IMR-90 (cell line): ENCODE data around the gene TBX10. TPM values are rescaled to one million over a fixed set of nuclear protein-coding genes. Genes with fewer than 3 reads are reported as not detected.

Experiments
- ATAC-seq: fragments of 200-7000 bp; cut with Tn5 transposase; 2 replicates; pipeline ENCODE4 v1.9.1; 2020; ENCODE audit warnings: low read depth, mild to moderate bottlenecking, moderate library complexity
- BruUV-seq: library from RNA; stranded (reverse); fragments of 400-500 nt; replicated peaks from 2 replicates; lab custom pipeline; 2021; lab: Mats Ljungman, UMichigan
- CTCF ChIA-PET: fragments of 300-600 bp; formaldehyde crosslinking; extraction: SDS; loops from one replicate; lab custom pipeline; 2021; ENCODE audit warnings: antibody characterized with exemption; lab: Yijun Ruan, JAX
- POLR2A ChIA-PET: fragments of 300-600 bp; sonication (Branson Sonifier 250); formaldehyde crosslinking; loops from one replicate; lab custom pipeline; 2022; ENCODE audit warnings: antibody characterized with exemption; ENCODE audit not compliant: unreplicated experiment; lab: Charles Lee
- DNase-seq: peaks from one replicate; pipeline ENCODE4 v3.0.0; 2013
- H2AFZ ChIP-seq: replicated peaks from 2 replicates; pipeline ENCODE3; 2013; ENCODE audit warnings: low read length, mild to moderate bottlenecking; ENCODE audit not compliant: poor library complexity
- H2AK5ac ChIP-seq: 2 replicates; pipeline ENCODE4 v1.6.1; 2013; ENCODE audit warnings: low read depth, low read length, inconsistent platforms
- H2AK9ac ChIP-seq: replicated peaks from 2 replicates; pipeline ENCODE3; 2013; ENCODE audit warnings: mild to moderate bottlenecking, low read depth, low read length, moderate library complexity; ENCODE audit not compliant: poor library complexity
- H2BK120ac ChIP-seq: 2 replicates; pipeline ENCODE4 v1.6.1; 2013; ENCODE audit warnings: low read depth, low read length, inconsistent platforms
- H2BK15ac ChIP-seq: 3 replicates; pipeline ENCODE4 v1.6.1; 2013; ENCODE audit warnings: low read depth, low read length, inconsistent platforms
- H2BK20ac ChIP-seq: 2 replicates; pipeline ENCODE4 v1.6.1; 2013; ENCODE audit warnings: low read depth, mild to moderate bottlenecking, inconsistent platforms, low read length, moderate library complexity
- H2BK5ac ChIP-seq: 2 replicates; pipeline ENCODE4 v1.6.1; 2013; ENCODE audit warnings: mild to moderate bottlenecking, low read depth, low read length, inconsistent platforms; ENCODE audit not compliant: poor library complexity, severe bottlenecking
- H3K14ac ChIP-seq: replicated peaks from 2 replicates; pipeline ENCODE4 v1.6.1; 2013; ENCODE audit warnings: low read depth, low read length, inconsistent platforms
- H3K18ac ChIP-seq: 2 replicates; pipeline ENCODE4 v1.6.1; 2013; ENCODE audit warnings: low read depth, low read length, control low read depth
- H3K23ac ChIP-seq: 2 replicates; pipeline ENCODE4 v1.6.1; 2013; ENCODE audit warnings: low read depth, low read length, inconsistent platforms
- H3K27ac ChIP-seq: 2 replicates; pipeline ENCODE4 v1.5.1; 2013; ENCODE audit warnings: mild to moderate bottlenecking, control low read depth, low read length; ENCODE audit not compliant: insufficient read depth
- H3K27me3 ChIP-seq: 2 replicates; pipeline ENCODE4 v1.6.1; 2013; ENCODE audit warnings: low read length; ENCODE audit not compliant: control insufficient read depth, insufficient read depth
- H3K36me3 ChIP-seq: 2 replicates; pipeline ENCODE4 v1.6.1; 2013; ENCODE audit warnings: low read length, mixed read lengths; ENCODE audit not compliant: control insufficient read depth, insufficient read depth
- H3K4ac ChIP-seq: 2 replicates; pipeline ENCODE4 v1.6.1; 2013; ENCODE audit warnings: low read depth, low read length, inconsistent platforms
- H3K4me1 ChIP-seq: 2 replicates; pipeline ENCODE4 v1.6.1; 2013; ENCODE audit warnings: low read length, mixed read lengths; ENCODE audit not compliant: control insufficient read depth, insufficient read depth
- H3K4me2 ChIP-seq: 2 replicates; pipeline ENCODE4 v1.6.1; 2013; ENCODE audit warnings: low read depth, mild to moderate bottlenecking, control low read depth, low read length, moderate library complexity
- H3K4me3 ChIP-seq: 2 replicates; pipeline ENCODE4 v1.5.1; 2013; ENCODE audit warnings: low read depth, mild to moderate bottlenecking, control low read depth, low read length, moderate library complexity; ENCODE audit not compliant: insufficient read depth
- H3K56ac ChIP-seq: 2 replicates; pipeline ENCODE4 v1.6.1; 2013; ENCODE audit warnings: low read length, inconsistent platforms; ENCODE audit not compliant: insufficient read depth; ENCODE audit errors: extremely low read depth
- H3K79me1 ChIP-seq, 2 experiments: 2 replicates each; pipeline ENCODE4 v1.6.1; 2013; ENCODE audit warnings: low read length in 2 of 2, inconsistent platforms in 1 of 2, low read depth in 1 of 2
- H3K9ac ChIP-seq: 2 replicates; pipeline ENCODE4 v1.6.1; 2013; ENCODE audit warnings: low read depth, low read length, control low read depth
- H3K9me1 ChIP-seq: 2 replicates; pipeline ENCODE4 v1.6.1; 2013; ENCODE audit warnings: low read length, inconsistent platforms; ENCODE audit not compliant: insufficient read depth
- H3K9me3 ChIP-seq: 2 replicates; pipeline ENCODE4 v1.6.1; 2013; ENCODE audit warnings: low read length; ENCODE audit not compliant: control insufficient read depth, insufficient read depth
- H4K20me1 ChIP-seq: 2 replicates; pipeline ENCODE4 v1.6.1; 2013; ENCODE audit warnings: low read length, inconsistent platforms; ENCODE audit not compliant: insufficient read depth
- H4K5ac ChIP-seq: 2 replicates; pipeline ENCODE4 v1.6.1; 2013; ENCODE audit warnings: mild to moderate bottlenecking, low read depth, low read length, control low read depth
- H4K8ac ChIP-seq, 2 experiments: 2 replicates each; pipeline ENCODE4 v1.6.1; 2013; ENCODE audit warnings: low read depth in 2 of 2, low read length in 2 of 2, control low read depth in 1 of 2, inconsistent platforms in 1 of 2
- H4K91ac ChIP-seq: 2 replicates; pipeline ENCODE4 v1.6.1; 2013; ENCODE audit warnings: low read depth, low read length, inconsistent platforms; ENCODE audit not compliant: insufficient read depth
- BHLHE40 ChIP-seq: fragments of 150-350 bp; IDR thresholded peaks from 2 replicates; pipeline ENCODE4 v1.6.1; 2016; ENCODE audit warnings: mild to moderate bottlenecking, low read depth, low read length
- CEBPB ChIP-seq: IDR thresholded peaks from 2 replicates; pipeline ENCODE4 v1.6.1; 2012; ENCODE audit warnings: low read depth, low read length, improper control_type of control experiment
- CHD1 ChIP-seq: IDR thresholded peaks from 2 replicates; pipeline ENCODE4 v1.6.1; 2012; ENCODE audit warnings: low read depth, low read length, improper control_type of control experiment
- FOS ChIP-seq: fragments of 150-350 bp; IDR thresholded peaks from 2 replicates; pipeline ENCODE4 v1.6.1; 2016; ENCODE audit warnings: low read depth, low read length
- MAZ ChIP-seq: IDR thresholded peaks from 2 replicates; pipeline ENCODE4 v1.6.1; 2012; ENCODE audit warnings: low read depth, mild to moderate bottlenecking, low read length, improper control_type of control experiment, moderate library complexity, borderline replicate concordance
- MXI1 ChIP-seq: IDR thresholded peaks from 2 replicates; pipeline ENCODE4 v1.6.1; 2012; ENCODE audit warnings: low read depth, mild to moderate bottlenecking, low read length, moderate library complexity, borderline replicate concordance
- RCOR1 ChIP-seq: IDR thresholded peaks from 2 replicates; pipeline ENCODE4 v1.6.1; 2012; ENCODE audit warnings: mild to moderate bottlenecking, low read length, improper control_type of control experiment; ENCODE audit not compliant: insufficient replicate concordance
- RFX5 ChIP-seq: IDR thresholded peaks from 2 replicates; pipeline ENCODE4 v1.8.0; 2012; ENCODE audit warnings: low read depth, mild to moderate bottlenecking, low read length, moderate library complexity
- SMC3 ChIP-seq: fragments of 150-350 bp; IDR thresholded peaks from 2 replicates; pipeline ENCODE4 v1.6.1; 2016; ENCODE audit warnings: low read depth, mild to moderate bottlenecking, antibody characterized with exemption, low read length, moderate library complexity
- USF2 ChIP-seq: fragments of 150-350 bp; IDR thresholded peaks from 2 replicates; pipeline ENCODE4 v1.6.1; 2017; ENCODE audit warnings: mild to moderate bottlenecking, antibody characterized with exemption, low read length, low read depth
- WGBS, 2 experiments: methylation state at CpG; one replicate each; pipeline versions ENCODE4 v1.1.5 to v1.1.7; 2013; ENCODE audit warnings: missing lambda C conversion rate in 2 of 2; ENCODE audit not compliant: insufficient read length in 1 of 2; ENCODE audit errors: extremely low coverage in 2 of 2; 5-methylcytosine and 5-hydroxymethylcytosine counted together
- dilution Hi-C: fragments of 300-500 bp; cut with HindIII; formaldehyde crosslinking; loops from one replicate; pipeline ENCODE4 v1.14.3; 2018; ENCODE audit warnings: low sequenced_read_pairs; ENCODE audit not compliant: unreplicated experiment
- in situ Hi-C: fragments of 300-500 bp; cut with MboI; formaldehyde crosslinking; loops from 3 replicates; pipeline ENCODE4 v1.14.3; 2019; ENCODE audit warnings: low sequenced_read_pairs, inconsistent platforms, mixed read lengths
- intact Hi-C: fragments of 100-400 bp; cut with micrococcal nuclease; formaldehyde crosslinking; loops from 2 replicates; pipeline ENCODE4 v1.10.0; 2022
- polyA plus RNA-seq, 3 experiments: library from polyadenylated mRNA; depleted of rRNA; stranded (reverse); fragments of >200 nt; gene quantifications; 2 replicates each; pipeline ENCODE4 v1.2.3, GENCODE V29; 2012; ENCODE audit warnings: low replicate concordance in 1 of 3
- total RNA-seq: library from RNA; depleted of rRNA; stranded (reverse); fragments of >200 nt; gene quantifications from 2 replicates; pipeline ENCODE4 v1.2.3, GENCODE V29; 2012

Gene TBX10
- total and polyA plus RNA-seq, 2 of the 4 experiments (the other 2 are of a cell fraction), result not detected

- Histone ChIP-seq H3K56ac (no peak overlapping the region), H2BK5ac (no peak overlapping the region), H4K5ac (no peak overlapping the region), H3K79me1 (no peaks in the 10 kb centered on the region), H3K9ac (no peak overlapping the region), H3K4me1 (no peaks in the 10 kb centered on the region), H2BK20ac (no peak overlapping the region), H3K27me3 (peaks cover 19% of the 10 kb centered on the region; the same call in 1 of the 2 replicates), H3K9me1 (no peaks in the 10 kb centered on the region), H2BK120ac (no peak overlapping the region), H2AK5ac (no peak overlapping the region), H2AFZ (no peak overlapping the region), H2BK15ac (no peak overlapping the region), H4K20me1 (no peaks in the 10 kb centered on the region), H3K23ac (no peak overlapping the region), H2AK9ac (no peak overlapping the region), H4K91ac (no peak overlapping the region), H3K4me3 (no peak overlapping the region), H3K9me3 (no peaks in the 10 kb centered on the region; the same call in 1 of the 2 replicates), H3K14ac (no peak overlapping the region), H3K4me2 (no peak overlapping the region), H3K36me3 (no peaks in the 10 kb centered on the region), H3K18ac (no peak overlapping the region), H3K27ac (no peak overlapping the region), H3K4ac (no peak overlapping the region), H4K8ac (no peak overlapping the region)
- TF ChIP-seq CEBPB (no peak), MAZ (no peak), RFX5 (no peak), RCOR1 (no peak), CHD1 (no peak), SMC3 (no peak), MXI1 (no peak), BHLHE40 (no peak), FOS (no peak), USF2 (no peak)
- ChIA-PET CTCF (interaction anchor here (0.8 kb wide), 1 partner anchor 12 kb away, joined by 3 read pairs; no protein-coding TSS in a partner anchor), POLR2A (no interaction called here)
- no peak for DNase-seq
- intact Hi-C loops, result loop anchor here (10.0 kb wide), 1 partner anchor 152 kb away; no protein-coding TSS in a partner anchor
- ATAC-seq, result no peak
- dilution Hi-C loops, result no loop called here
- in situ Hi-C loops, result no loop called here
- WGBS, 2 experiments, result 70% methylated on average over 6 of the region's 15 CpGs; no CpG with 5 or more reads in 1 of the 2 experiments
- no TSS peak for BruUV-seq
These were observed 2.9 kb upstream of the TBX10 start for GRCh38 chr11:67642173-67643120.
